ENCODE results near the gene VCAN. TPM values are rescaled to one million over a fixed set of nuclear protein-coding genes. Genes with fewer than 3 reads are reported as not detected.

The VCAN gene
- total RNA-seq, 2 donors from 2014 or later: 72.0 to 139 TPM

DNA sequence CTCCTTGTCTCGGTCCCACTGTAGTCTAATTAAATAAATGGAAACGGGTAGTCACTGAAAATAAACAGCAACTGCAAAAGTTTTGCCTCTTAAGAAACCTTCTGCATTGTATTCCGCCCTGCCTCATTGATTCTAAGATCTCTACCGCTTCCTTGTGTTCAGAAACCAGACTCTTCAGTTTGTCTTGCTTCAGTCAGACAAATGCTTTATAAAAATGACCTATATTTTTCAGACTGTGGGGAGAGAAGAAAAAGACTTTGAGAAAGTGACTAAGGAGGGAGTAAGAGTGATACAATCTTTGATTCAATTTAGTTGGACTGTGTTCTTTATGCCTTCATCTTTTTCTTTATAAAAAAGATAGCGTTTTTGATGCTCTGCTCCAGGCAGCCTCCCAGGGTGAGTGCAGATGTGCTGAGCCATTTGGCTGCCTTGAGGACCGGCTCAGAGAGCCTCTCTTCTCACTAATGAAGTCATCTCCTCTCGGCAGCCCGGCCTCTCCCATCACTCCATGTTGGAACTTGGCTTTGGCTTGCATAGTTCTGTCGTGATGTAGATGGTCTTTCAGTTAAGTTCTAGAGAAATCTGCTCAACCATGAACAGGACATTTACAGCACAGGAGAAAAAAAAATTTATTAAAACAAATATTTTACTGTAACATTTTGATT, 4.0 kb upstream of the VCAN start:
- H3K36me3 ChIP-seq: no peaks in the 10 kb centered on the region
- no peak overlapping the region for H3K4me3 ChIP-seq
- peak overlapping the region; percentile 4 to 39 for H3K27ac ChIP-seq
- peaks cover 0 to 18% of the 10 kb centered on the region in 2 donors for H3K4me1 ChIP-seq
- H3K9me3 ChIP-seq: no peaks in the 10 kb centered on the region
- no peaks in the 10 kb centered on the region for H3K27me3 ChIP-seq
- TF ChIP-seq, protein P1, sequence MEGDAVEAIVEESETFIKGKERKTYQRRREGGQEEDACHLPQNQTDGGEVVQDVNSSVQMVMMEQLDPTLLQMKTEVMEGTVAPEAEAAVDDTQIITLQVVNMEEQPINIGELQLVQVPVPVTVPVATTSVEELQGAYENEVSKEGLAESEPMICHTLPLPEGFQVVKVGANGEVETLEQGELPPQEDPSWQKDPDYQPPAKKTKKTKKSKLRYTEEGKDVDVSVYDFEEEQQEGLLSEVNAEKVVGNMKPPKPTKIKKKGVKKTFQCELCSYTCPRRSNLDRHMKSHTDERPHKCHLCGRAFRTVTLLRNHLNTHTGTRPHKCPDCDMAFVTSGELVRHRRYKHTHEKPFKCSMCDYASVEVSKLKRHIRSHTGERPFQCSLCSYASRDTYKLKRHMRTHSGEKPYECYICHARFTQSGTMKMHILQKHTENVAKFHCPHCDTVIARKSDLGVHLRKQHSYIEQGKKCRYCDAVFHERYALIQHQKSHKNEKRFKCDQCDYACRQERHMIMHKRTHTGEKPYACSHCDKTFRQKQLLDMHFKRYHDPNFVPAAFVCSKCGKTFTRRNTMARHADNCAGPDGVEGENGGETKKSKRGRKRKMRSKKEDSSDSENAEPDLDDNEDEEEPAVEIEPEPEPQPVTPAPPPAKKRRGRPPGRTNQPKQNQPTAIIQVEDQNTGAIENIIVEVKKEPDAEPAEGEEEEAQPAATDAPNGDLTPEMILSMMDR (IDR thresholded peaks at IDR 0.05): peak in 1 of 2 donors; percentile 28
- peak; percentile 82 for DNase-seq (ENCODE audit: low spot score)

DNA sequence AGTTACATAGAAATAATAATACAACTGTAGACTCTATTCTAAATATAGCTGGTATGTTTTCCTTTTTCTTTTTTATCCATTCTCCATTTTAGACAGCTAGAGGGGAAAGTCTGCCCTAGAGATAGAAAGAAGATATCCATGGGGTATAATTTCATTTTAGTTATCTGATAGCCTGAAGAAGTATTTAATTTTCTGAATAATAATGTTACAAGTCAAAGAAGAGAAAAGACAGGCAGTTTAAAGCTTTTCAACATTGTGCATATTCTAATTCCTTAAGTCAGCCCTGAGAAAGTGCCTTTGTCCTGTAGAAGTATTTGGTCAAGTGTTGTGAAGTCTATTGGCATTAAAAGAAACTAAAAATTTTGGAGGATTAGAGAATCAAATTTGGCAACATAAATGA, 2.5 kb upstream of the VCAN start:
- Histone ChIP-seq H3K9me3 (no peaks in the 10 kb centered on the region), H3K36me3 (no peaks in the 10 kb centered on the region), H3K27me3 (no peaks in the 10 kb centered on the region), H3K4me1 (peaks cover 0 to 32% of the 10 kb centered on the region in 2 donors), H3K27ac (no peak overlapping the region), H3K4me3 (no peak overlapping the region)
- DNase-seq (ENCODE audit: low spot score): no peak
- TF ChIP-seq, protein P1 (IDR thresholded peaks at IDR 0.05): no peak

DNA sequence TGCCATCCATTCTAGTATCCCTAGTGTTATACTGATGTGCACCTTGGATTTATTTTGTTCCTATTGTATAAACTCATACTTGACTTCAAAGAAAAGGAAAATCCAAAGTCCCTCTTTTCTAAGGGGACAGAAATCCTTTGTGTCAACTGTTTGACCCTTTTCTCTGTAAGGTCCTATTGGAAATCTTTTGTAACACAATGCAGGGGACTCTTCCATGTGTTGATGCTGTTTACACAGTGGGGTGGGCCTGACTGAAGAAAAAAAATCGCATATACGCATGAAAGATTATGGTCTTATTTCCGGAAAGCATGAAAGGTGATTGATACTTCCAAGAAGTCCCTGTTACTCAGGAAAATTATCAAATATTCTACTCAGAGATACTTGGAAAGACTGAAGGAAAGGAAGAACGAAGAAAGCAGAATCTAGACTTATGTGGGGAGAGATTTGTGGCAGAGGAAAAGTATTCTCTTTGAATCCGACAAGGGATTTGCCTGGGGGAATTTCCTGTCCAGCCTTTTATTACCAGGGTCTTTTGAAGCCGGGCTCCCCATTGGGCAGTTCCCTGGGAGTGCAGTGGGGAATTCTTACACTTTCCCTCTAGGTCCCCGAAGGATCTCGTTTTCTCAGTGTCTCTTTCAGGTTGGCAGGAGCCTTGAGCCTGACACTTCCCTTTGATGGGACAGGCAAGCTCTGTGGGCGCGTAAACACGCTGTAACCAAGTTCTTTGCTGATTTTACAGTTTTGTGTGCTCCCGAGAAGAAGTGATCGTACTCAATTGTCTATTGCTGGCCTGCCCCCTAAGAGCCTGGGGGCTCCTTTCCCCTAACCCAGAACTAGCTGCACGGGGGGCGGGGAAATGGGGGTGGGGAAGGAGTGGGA, 779 bp upstream of the VCAN start:
- Histone ChIP-seq H3K27me3 (peaks cover 7 to 14% of the 10 kb centered on the region in 2 donors), H3K4me3 (peak overlapping the region; percentile 48 to 56), H3K9me3 (no peaks in the 10 kb centered on the region), H3K27ac (peak overlapping the region; percentile 46 to 74), H3K36me3 (no peaks in the 10 kb centered on the region), H3K4me1 (peaks cover 0 to 44% of the 10 kb centered on the region in 2 donors)
- TF ChIP-seq, protein P1 (IDR thresholded peaks at IDR 0.05): no peak
- DNase-seq (ENCODE audit: low spot score): no peak

DNA sequence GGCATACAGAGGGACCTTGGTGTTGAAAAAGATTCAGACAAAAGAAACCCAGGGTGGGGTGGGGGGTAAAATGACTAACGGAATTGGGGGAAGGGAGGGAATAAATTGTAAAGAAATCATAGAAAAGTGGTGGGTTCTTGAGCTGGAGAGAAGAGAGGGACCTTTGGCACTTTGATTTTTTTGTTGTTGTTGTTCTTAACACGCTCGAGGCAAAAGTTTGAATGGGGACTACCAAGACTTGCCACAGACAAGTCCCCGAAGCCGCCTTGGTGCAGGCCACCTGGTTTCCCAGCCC, 616 bp downstream of the VCAN start:
- H3K36me3 ChIP-seq: no peaks in the 10 kb centered on the region
- TF ChIP-seq, protein P1 (IDR thresholded peaks at IDR 0.05): no peak
- peaks cover 7 to 14% of the 10 kb centered on the region in 2 donors for H3K27me3 ChIP-seq
- no peak for DNase-seq (ENCODE audit: low spot score)
- peaks cover 0 to 44% of the 10 kb centered on the region in 2 donors for H3K4me1 ChIP-seq
- H3K4me3 ChIP-seq: peak overlapping the region; percentile 48 to 56
- peak overlapping the region; percentile 74 to 86 for H3K27ac ChIP-seq
- H3K9me3 ChIP-seq: no peaks in the 10 kb centered on the region

DNA sequence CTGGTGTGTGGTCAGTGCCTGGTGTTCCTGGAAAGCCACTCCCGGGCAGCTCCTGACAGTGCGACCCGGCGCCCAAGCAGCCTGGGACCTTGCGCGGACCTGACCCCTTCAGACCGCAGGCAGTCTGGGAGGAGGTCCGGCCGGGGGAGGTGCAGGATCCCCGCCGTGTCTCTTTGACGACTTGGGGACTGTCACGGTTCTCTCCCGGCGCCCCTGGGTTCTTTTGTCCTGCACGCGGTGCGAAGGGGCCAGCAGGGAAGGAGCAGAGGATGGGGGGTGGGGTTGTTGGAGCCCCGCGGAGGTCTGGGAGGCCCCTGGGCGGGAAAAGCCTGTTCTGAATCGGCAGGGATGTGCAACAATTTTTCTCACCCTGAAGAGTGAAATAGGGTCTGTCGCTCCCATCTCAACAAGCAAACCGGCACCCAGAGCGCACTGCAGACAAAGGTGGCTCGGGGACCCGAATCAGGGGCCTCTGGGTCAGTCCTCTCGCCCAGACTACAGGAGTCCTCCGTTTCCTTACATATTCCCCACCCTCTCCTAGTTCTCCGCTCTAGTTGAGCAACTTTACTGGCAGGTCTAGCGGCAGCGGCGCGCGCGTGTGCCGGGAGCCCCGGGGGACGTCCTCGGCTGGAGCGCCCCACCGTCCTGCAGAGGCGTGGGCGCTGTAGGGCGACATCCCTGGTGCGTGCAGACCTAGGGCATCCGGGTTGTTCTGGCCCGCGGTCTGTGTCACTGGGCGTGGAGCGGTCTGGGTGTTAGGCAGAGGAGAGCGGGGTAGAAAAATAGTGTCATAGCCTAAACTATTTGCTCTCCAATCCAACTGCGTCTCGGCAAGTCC, 1.2 kb downstream of the VCAN start:
- Histone ChIP-seq H3K27ac (peak overlapping the region; percentile 74 to 86), H3K27me3 (peaks cover 7 to 14% of the 10 kb centered on the region in 2 donors), H3K4me3 (peak overlapping the region; percentile 48 to 56), H3K9me3 (no peaks in the 10 kb centered on the region), H3K36me3 (no peaks in the 10 kb centered on the region), H3K4me1 (peaks cover 0 to 44% of the 10 kb centered on the region in 2 donors)
- TF ChIP-seq, protein P1 (IDR thresholded peaks at IDR 0.05): no peak
- peak; percentile 79 for DNase-seq (ENCODE audit: low spot score)
